Uterus (tissue), 4 donors: ENCODE measurements around the gene TBCA. TPM values are rescaled to one million over a fixed set of nuclear protein-coding genes. Genes with fewer than 3 reads are reported as not detected.

ENCODE experiments used
- DNase-seq, 2 donors: peaks; one replicate each; pipeline ENCODE4 v3.0.0-alpha.2; 2019 to 2020
- H3K27ac ChIP-seq, 2 donors: fragments of 200-600 bp; sonication (generic); 1 replicate in 1 of 2; 2 replicates in 1 of 2; pipeline ENCODE4 v1.5.1; 2016 to 2018
- H3K27me3 ChIP-seq, 2 donors: fragments of 200-600 bp; sonication (generic); one replicate each; pipeline ENCODE4 v1.5.1; 2018 to 2019; ENCODE audit warnings: control low read depth in 1 of 2
- H3K36me3 ChIP-seq, 2 donors: fragments of 200-600 bp; sonication (generic); one replicate each; pipeline ENCODE4 v1.5.1; 2019; ENCODE audit warnings: control low read depth in 1 of 2
- H3K4me1 ChIP-seq, 2 donors: fragments of 200-600 bp; sonication (generic); one replicate each; pipeline ENCODE4 v1.5.1; 2018 to 2019; ENCODE audit warnings: control low read depth in 1 of 2
- H3K4me3 ChIP-seq, 2 donors: fragments of 200-600 bp; sonication (generic); 1 replicate in 1 of 2; 2 replicates in 1 of 2; pipeline ENCODE4 v1.5.1; 2018 to 2019; ENCODE audit warnings: mild to moderate bottlenecking in 1 of 2
- H3K9me3 ChIP-seq, 2 donors: fragments of 200-600 bp; sonication (generic); one replicate each; pipeline ENCODE4 v1.5.1; 2019; ENCODE audit warnings: control low read depth in 1 of 2
- CTCF ChIP-seq, 4 experiments: fragments of 200-600 bp in 2 of 4; fragments of 450-650 bp in 2 of 4; sonication (generic) in 2 of 4; IDR thresholded peaks; one replicate each; pipeline ENCODE4 v1.5.1; 2016 to 2019; ENCODE audit warnings: antibody characterized with exemption in 4 of 4, mild to moderate bottlenecking in 2 of 4, moderate library complexity in 1 of 4
- POLR2A ChIP-seq, 2 donors: fragments of 450-650 bp; IDR thresholded peaks; one replicate each; pipeline ENCODE4 v1.6.1; 2016; ENCODE audit warnings: antibody characterized with exemption in 2 of 2, mild to moderate bottlenecking in 1 of 2, moderate library complexity in 1 of 2
- intact Hi-C: fragments of 100-400 bp; cut with DNase I; formaldehyde crosslinking; loops from one replicate; pipeline ENCODE4 v1.15.1; 2023; ENCODE audit warnings: low total_unique reads
- total RNA-seq, 4 donors: library from RNA; depleted of rRNA in 3 of 4; stranded (reverse); fragments of >200 nt in 3 of 4; gene quantifications; one replicate each; pipeline versions ENCODE4 v1.1.0 to v1.2.4, GENCODE V29; 2014 to 2023
- donor health status: DM: yes; HTN: yes; CAD: no.

TBCA gene
- total RNA-seq, 4 donors from 2014 or later, result 64.6 to 178 (median 158) TPM

GRCh38 chr5:77641397-77641943 is 134.7 kb downstream of the TBCA start:
- H3K27me3 ChIP-seq, result peaks cover 27 to 89% of the 10 kb centered on the region in 2 donors
- H3K4me3 ChIP-seq, result no peak overlapping the region
- H3K9me3 ChIP-seq, result no peaks in the 10 kb centered on the region
- TF ChIP-seq CTCF (IDR thresholded peaks at IDR 0.05) (no peak), POLR2A (IDR thresholded peaks at IDR 0.05) (no peak)
- H3K27ac ChIP-seq, result no peak overlapping the region
- DNase-seq, result no peak
- peaks cover 0 to 4% of the 10 kb centered on the region in 2 donors for H3K4me1 ChIP-seq
- H3K36me3 ChIP-seq, result no peaks in the 10 kb centered on the region
- intact Hi-C loops, result no loop called here

Other genes with a start within 250 kb of the TBCA start
- not detected for gene OTP, start 137.6 kb downstream of the TBCA start, total RNA-seq